ENCODE measurements around the gene EVI5. TPM values are rescaled to one million over a fixed set of nuclear protein-coding genes. Genes with fewer than 3 reads are reported as not detected.

EVI5 gene
- total RNA-seq, 1 donor from 2014 or later = 19.8 TPM

DNA sequence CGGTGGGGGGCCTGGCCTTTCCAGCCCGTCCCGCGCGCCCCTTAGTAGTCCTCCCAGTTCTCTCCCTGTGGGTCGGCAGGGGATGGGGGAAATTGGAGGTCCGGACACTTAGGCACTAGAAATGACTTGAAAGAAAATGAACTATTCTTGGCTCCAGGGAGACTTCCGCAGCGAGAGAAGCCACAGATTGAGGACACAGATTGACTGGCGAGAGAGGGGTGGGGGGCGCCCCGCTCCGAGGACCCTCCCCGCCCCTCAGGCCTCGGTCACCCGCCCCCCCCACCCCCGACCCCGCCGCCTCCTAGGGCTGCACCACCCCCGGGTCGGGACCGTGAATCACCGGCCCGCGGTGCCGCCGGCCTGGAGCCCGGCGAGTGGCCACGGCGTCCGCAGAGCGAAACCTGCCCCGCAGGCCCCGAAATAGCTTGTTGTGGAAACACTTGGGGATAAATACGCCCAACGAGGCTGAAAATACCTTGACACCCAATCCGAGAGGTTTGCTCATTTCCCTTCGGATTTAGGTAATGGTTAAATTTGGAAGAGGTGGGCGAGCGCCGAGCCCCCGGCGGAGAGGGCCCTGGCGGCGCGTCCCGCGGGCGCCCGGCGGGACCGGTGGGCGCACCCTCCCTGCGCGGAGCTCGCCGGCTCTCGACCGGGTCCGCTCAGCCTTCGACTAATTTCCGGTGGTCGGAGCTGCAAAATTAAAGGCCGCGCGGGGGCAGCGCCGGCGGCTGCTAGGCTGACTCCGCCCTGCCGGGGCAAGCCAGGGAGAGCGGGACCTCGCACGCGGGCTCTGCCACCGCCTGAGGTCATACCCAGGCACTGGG is 298.4 kb downstream of the EVI5 start, which contains the start of gene GFI1:
TSS of gene GFI1 (minus strand) at position 675 of the 827 bp plus-strand sequence. CDS start 3,438 bp downstream, outside the sequence.
- DNase-seq (ENCODE audit: low spot score in 2 of 2) = peak in 1 of 2 donors; percentile 65
- Histone ChIP-seq H3K9me3 (no peaks in the 10 kb centered on the region), H3K36me3 (no peaks in the 10 kb centered on the region), H3K27me3 (peaks cover 34% of the 10 kb centered on the region), H3K4me3 (peak within 1 kb of the TSS; percentile 56 to 60), H3K4me1 (peaks cover 16 to 44% of the 10 kb centered on the region in 2 donors), H3K27ac (no peak within 1 kb of the TSS)
- TF ChIP-seq, protein P1, sequence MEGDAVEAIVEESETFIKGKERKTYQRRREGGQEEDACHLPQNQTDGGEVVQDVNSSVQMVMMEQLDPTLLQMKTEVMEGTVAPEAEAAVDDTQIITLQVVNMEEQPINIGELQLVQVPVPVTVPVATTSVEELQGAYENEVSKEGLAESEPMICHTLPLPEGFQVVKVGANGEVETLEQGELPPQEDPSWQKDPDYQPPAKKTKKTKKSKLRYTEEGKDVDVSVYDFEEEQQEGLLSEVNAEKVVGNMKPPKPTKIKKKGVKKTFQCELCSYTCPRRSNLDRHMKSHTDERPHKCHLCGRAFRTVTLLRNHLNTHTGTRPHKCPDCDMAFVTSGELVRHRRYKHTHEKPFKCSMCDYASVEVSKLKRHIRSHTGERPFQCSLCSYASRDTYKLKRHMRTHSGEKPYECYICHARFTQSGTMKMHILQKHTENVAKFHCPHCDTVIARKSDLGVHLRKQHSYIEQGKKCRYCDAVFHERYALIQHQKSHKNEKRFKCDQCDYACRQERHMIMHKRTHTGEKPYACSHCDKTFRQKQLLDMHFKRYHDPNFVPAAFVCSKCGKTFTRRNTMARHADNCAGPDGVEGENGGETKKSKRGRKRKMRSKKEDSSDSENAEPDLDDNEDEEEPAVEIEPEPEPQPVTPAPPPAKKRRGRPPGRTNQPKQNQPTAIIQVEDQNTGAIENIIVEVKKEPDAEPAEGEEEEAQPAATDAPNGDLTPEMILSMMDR (IDR thresholded peaks at IDR 0.05) = no peak
- intact Hi-C loops (cut with DNase I) = no loop called here

DNA sequence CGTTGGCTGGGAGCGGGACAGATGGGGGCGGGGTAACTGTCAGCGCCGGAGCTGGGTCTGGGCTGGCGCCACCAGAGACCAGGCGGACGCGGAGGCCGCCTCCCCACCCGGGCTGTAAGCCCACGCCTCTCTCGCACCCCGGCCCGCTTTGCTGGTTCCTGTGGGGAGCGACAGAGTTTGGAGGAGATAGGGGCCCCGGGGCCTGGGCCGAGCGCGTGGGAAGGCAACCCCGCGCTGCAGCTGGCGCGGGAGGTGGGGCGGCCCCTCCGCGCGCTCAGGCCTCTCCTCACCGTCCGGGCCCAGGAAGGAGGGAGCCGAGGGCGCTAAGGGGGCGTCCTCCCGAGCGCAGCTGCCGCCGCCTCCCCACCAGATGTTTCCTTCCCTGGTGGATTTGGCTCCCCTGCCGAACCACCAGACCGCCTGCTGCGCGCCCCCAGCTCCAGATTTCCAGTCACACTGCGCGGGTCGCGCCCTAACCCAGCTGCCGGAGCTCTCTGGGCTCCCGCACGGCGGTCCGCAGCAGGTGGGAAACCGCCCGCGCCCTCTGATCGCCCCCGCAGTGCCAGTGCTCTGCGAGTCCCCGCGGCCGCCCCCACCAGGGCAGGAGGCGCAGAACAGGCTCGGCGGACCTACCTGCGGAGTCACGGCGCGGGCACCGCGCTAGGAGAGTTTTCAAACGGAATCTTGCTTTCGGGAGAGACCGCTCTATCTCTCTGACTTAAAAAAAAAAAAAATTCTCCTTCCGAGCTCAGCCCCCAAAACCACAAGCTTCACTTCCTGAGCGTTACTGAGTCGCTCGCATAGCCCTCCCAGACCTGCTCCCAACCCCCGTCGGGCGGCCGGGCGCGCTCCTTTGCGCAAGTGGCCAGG is 299.3 kb downstream of the EVI5 start:
- H3K4me3 ChIP-seq = peak overlapping the region; percentile 56 to 60
- H3K27me3 ChIP-seq = peaks cover 43% of the 10 kb centered on the region
- no peaks in the 10 kb centered on the region for H3K9me3 ChIP-seq
- TF ChIP-seq, protein P1 (IDR thresholded peaks at IDR 0.05) = peak in 1 of 3 experiments; percentile 15
- intact Hi-C loops (cut with DNase I) = no loop called here
- peak in 1 of 2 donors; percentile 69 for DNase-seq (ENCODE audit: low spot score in 2 of 2)
- H3K27ac ChIP-seq = no peak overlapping the region
- H3K36me3 ChIP-seq = no peaks in the 10 kb centered on the region
- peaks cover 24 to 47% of the 10 kb centered on the region in 2 donors for H3K4me1 ChIP-seq

DNA sequence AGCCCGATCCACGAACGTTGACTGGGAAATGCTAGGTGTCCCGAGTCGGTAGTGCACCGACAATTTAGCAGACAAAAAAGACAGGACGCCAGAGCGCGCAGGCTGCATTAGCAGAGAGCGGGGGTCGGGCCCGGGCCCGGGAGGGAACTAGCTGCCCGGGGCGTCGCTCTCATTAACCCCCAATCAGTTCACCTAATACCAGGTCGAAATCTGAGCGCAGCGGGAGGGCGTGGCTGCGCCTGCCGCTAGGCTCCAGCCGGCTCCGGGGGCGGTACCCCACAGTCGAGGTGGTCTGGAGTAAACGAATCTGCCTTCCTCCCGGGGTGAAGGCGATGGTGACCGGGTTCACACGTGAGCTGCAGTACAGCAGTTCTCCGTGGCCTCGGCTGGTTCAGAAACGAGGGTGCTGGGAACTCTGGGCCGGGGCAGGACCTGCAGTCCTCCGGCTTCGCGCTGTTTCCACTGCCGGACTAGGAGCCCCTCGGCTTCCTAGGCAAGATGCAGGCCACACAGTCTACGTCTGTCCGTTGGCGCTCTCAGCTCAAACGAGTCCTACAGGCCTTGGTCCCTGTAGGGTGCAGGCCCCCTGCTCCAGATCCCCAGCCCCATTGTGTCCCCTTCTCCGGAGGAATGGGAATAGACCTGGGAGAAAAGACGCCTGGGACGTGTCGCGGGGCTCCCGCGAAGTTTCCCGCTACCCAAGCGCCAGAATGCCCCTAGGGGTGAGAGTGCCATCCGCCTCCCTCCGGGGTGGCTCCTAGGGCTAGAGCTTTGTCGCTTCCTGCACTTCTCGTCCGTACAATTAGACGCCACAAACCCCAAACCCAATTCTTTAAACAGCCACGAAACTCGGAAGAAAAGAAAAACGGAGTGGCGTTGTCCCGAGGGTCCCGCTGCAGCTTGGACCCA is 300.2 kb downstream of the EVI5 start:
- no peak for DNase-seq (ENCODE audit: low spot score in 2 of 2)
- peaks cover 43% of the 10 kb centered on the region for H3K27me3 ChIP-seq
- no peaks in the 10 kb centered on the region for H3K36me3 ChIP-seq
- peaks cover 25 to 47% of the 10 kb centered on the region in 2 donors for H3K4me1 ChIP-seq
- intact Hi-C loops (cut with DNase I) = no loop called here
- H3K27ac ChIP-seq = no peak overlapping the region
- H3K9me3 ChIP-seq = no peaks in the 10 kb centered on the region
- TF ChIP-seq, protein P1 (IDR thresholded peaks at IDR 0.05) = no peak
- H3K4me3 ChIP-seq = peak overlapping the region; percentile 56 to 60

DNA sequence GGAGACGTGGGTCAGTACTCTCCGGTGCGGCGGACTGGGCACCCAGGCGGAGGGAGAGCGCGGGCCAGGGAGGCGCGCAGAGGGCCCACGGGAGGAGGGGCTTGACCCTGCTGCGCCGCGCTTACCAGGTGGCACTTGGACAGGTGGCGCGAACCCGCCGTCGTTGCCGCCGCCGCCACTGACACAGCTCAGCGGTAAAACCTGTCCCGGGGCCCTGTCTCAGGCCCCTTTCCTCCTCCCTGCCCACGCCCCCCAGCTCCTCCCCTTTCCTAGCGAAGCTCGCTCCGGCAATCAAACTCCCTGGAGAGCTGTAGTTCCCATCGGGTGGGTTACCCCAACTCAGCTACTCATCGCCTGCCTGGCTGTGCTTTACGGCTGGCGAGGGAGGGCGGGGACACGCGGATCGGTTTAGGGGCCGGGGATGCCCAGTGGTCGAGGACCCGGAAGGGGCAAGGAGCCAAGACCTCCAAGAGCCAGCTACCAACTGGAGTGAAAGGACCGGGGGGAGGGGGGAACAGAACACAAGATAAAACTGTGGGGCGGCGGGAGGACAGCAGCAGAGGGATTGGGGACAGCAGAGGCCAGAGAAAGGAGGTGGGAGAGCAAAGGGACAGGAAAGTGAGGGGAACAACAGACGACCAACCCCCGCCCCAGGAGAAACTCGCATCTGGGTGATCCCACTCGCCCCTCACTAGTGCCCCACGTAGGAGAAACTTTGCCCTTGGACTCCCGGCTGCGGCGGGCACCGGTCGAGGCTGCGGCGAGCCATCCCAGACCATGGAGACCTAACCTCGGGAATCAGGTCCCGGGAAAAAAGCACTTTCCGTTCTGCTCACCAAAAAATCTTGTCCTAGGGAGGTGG is 301.1 kb downstream of the EVI5 start:
- Histone ChIP-seq H3K27me3 (peaks cover 43% of the 10 kb centered on the region), H3K9me3 (no peaks in the 10 kb centered on the region), H3K4me3 (peak overlapping the region; percentile 56 to 60), H3K27ac (no peak overlapping the region), H3K4me1 (peaks cover 25 to 47% of the 10 kb centered on the region in 2 donors), H3K36me3 (no peaks in the 10 kb centered on the region)
- intact Hi-C loops (cut with DNase I) = no loop called here
- TF ChIP-seq, protein P1 (IDR thresholded peaks at IDR 0.05) = no peak
- no peak for DNase-seq (ENCODE audit: low spot score in 2 of 2)
